HG02970 (cell line): ENCODE results near the gene BBX.

Source experiments
- ATAC-seq: cut with Tn5 transposase; IDR thresholded peaks from one replicate; pipeline ENCODE4 v1.9.1; 2021; ENCODE audit warnings: mild to moderate bottlenecking, moderate library complexity, moderate number of reproducible peaks; ENCODE audit not compliant: unreplicated experiment, low FRiP score

The BBX gene

GRCh38 chr3:107643038-107643883 lies 120.5 kb downstream of the BBX start:
- ATAC-seq = no peak

- ATAC-seq = no peak
Measured at GRCh38 chr3:107644631-107645030, 121.9 kb downstream of the BBX start.

- ATAC-seq = no peak
Measured at GRCh38 chr3:107650788-107651187, 128.0 kb downstream of the BBX start.

GRCh38 chr3:107651782-107652181 lies 129.0 kb downstream of the BBX start:
- ATAC-seq = peak; percentile 55

- no peak for ATAC-seq
Measured at GRCh38 chr3:107654218-107654617, 131.5 kb downstream of the BBX start.

- no peak for ATAC-seq
Measured at GRCh38 chr3:107657971-107658370, 135.2 kb downstream of the BBX start.

- ATAC-seq = no peak
Measured at GRCh38 chr3:107660306-107660976, 137.7 kb downstream of the BBX start.

GRCh38 chr3:107661447-107662123 lies 138.8 kb downstream of the BBX start:
- ATAC-seq = no peak

GRCh38 chr3:107662124-107662507 lies 139.4 kb downstream of the BBX start:
- no peak for ATAC-seq

GRCh38 chr3:107662586-107662985 lies 139.8 kb downstream of the BBX start:
- no peak for ATAC-seq

- no peak for ATAC-seq
Measured at GRCh38 chr3:107663266-107663665, 140.5 kb downstream of the BBX start.

- ATAC-seq = no peak
Measured at GRCh38 chr3:107664614-107665013, 141.9 kb downstream of the BBX start.

GRCh38 chr3:107665351-107665750 lies 142.6 kb downstream of the BBX start:
- ATAC-seq = no peak

- no peak for ATAC-seq
Measured at GRCh38 chr3:107666853-107667252, 144.1 kb downstream of the BBX start.

GRCh38 chr3:107668416-107668815 lies 145.7 kb downstream of the BBX start:
- no peak for ATAC-seq

GRCh38 chr3:107668963-107669362 lies 146.2 kb downstream of the BBX start:
- ATAC-seq = no peak

GRCh38 chr3:107669669-107670068 lies 146.9 kb downstream of the BBX start:
- no peak for ATAC-seq

GRCh38 chr3:107670986-107671385 lies 148.2 kb downstream of the BBX start:
- no peak for ATAC-seq

GRCh38 chr3:107674371-107674770 lies 151.6 kb downstream of the BBX start:
- no peak for ATAC-seq

GRCh38 chr3:107675233-107675900 lies 152.6 kb downstream of the BBX start:
- no peak for ATAC-seq
